T-helper 2 cell treated with Interferon-gamma antibody and Interleukin-4, amounts not matched to agents 5 μg/mL and 100 μg/mL, for 36 hours (primary cell): ENCODE measurements around the gene PHF14.
A peak's percentile ranks its signal among the peaks of the same experiment; 100 is the strongest.
"Not testable (repeated sequence)": the region's sequence is repeated elsewhere in the genome, so short reads cannot be mapped to it uniquely, and the experiment has no call there.

Experiments
- DNase-seq: peaks from one replicate; pipeline ENCODE4 v3.0.0; 2021; ENCODE audit warnings: low spot score
- H3K27ac Mint-ChIP-seq: one replicate; pipeline ENCODE4 v1.8.0; 2021; ENCODE audit warnings: mild to moderate bottlenecking, mixed read lengths
- H3K27me3 Mint-ChIP-seq: one replicate; pipeline ENCODE4 v1.8.0; 2021; ENCODE audit warnings: low read depth, mixed read lengths
- H3K36me3 Mint-ChIP-seq: one replicate; pipeline ENCODE4 v1.8.0; 2021; ENCODE audit warnings: low read depth, mixed read lengths
- H3K4me1 Mint-ChIP-seq: one replicate; pipeline ENCODE4 v1.8.0; 2021; ENCODE audit warnings: low read depth, mixed read lengths
- H3K4me3 Mint-ChIP-seq: one replicate; pipeline ENCODE4 v1.8.0; 2022; ENCODE audit warnings: mild to moderate bottlenecking, moderate library complexity, mixed read lengths
- H3K9me3 Mint-ChIP-seq: one replicate; pipeline ENCODE4 v1.8.0; 2021; ENCODE audit warnings: mixed read lengths

The PHF14 gene

GRCh38 chr7:10973061-10973941 lies at the start of gene PHF14:
PHF14 (plus strand) TSS chr7:10973872; CDS start chr7:10974324, 452 bp downstream.
- H3K9me3 Mint-ChIP-seq: peaks cover 4% of the 10 kb centered on the region
- peak within 1 kb of the TSS; percentile 93 for H3K27ac Mint-ChIP-seq
- H3K4me1 Mint-ChIP-seq: peaks cover 40% of the 10 kb centered on the region

GRCh38 chr7:10924370-10924769 lies 49.3 kb upstream of the PHF14 start:
- Mint-ChIP-seq H3K9me3 (no peaks in the 10 kb centered on the region), H3K4me1 (peaks cover 1% of the 10 kb centered on the region), H3K36me3 (no peaks in the 10 kb centered on the region), H3K27ac (no peak overlapping the region), H3K27me3 (peaks cover 3% of the 10 kb centered on the region), H3K4me3 (no peak overlapping the region)
- DNase-seq: no peak

More at GRCh38 chr7:10973061-10973941, at the start of gene PHF14:
- Mint-ChIP-seq H3K36me3 (peaks cover 25% of the 10 kb centered on the region), H3K27me3 (peaks cover 23% of the 10 kb centered on the region), H3K4me3 (peak within 1 kb of the TSS; percentile 98)
- DNase-seq: peak; percentile 97

GRCh38 chr7:10928203-10928602 lies 45.5 kb upstream of the PHF14 start:
- not testable (repeated sequence) for DNase-seq

GRCh38 chr7:10930551-10930950 lies 43.1 kb upstream of the PHF14 start:
- peaks cover 14% of the 10 kb centered on the region for H3K36me3 Mint-ChIP-seq
- no peaks in the 10 kb centered on the region for H3K27me3 Mint-ChIP-seq
- H3K27ac Mint-ChIP-seq: no peak overlapping the region

More at GRCh38 chr7:10928203-10928602, 45.5 kb upstream of the PHF14 start:
- H3K27me3 Mint-ChIP-seq, H3K4me1 Mint-ChIP-seq, H3K9me3 Mint-ChIP-seq, H3K4me3 Mint-ChIP-seq, H3K36me3 Mint-ChIP-seq, H3K27ac Mint-ChIP-seq: not testable (repeated sequence)

GRCh38 chr7:10931161-10931560 lies 42.5 kb upstream of the PHF14 start:
- Mint-ChIP-seq H3K9me3 (no peaks in the 10 kb centered on the region), H3K27me3 (no peaks in the 10 kb centered on the region), H3K36me3 (peaks cover 19% of the 10 kb centered on the region), H3K27ac (no peak overlapping the region), H3K4me1 (peaks cover 1% of the 10 kb centered on the region), H3K4me3 (no peak overlapping the region)
- DNase-seq: no peak

More at GRCh38 chr7:10930551-10930950, 43.1 kb upstream of the PHF14 start:
- Mint-ChIP-seq H3K9me3 (no peaks in the 10 kb centered on the region), H3K4me1 (no peaks in the 10 kb centered on the region), H3K4me3 (no peak overlapping the region)
- DNase-seq: no peak

GRCh38 chr7:10934292-10934691 lies 39.4 kb upstream of the PHF14 start:
- Mint-ChIP-seq H3K9me3 (no peaks in the 10 kb centered on the region), H3K27me3 (no peaks in the 10 kb centered on the region), H3K4me3 (no peak overlapping the region), H3K27ac (no peak overlapping the region), H3K4me1 (peaks cover 13% of the 10 kb centered on the region), H3K36me3 (peaks cover 29% of the 10 kb centered on the region)
- DNase-seq: no peak

- H3K36me3 Mint-ChIP-seq: peaks cover 19% of the 10 kb centered on the region
- H3K9me3 Mint-ChIP-seq: no peaks in the 10 kb centered on the region
- H3K4me3 Mint-ChIP-seq: no peak overlapping the region
- no peak for DNase-seq
- peaks cover 13% of the 10 kb centered on the region for H3K4me1 Mint-ChIP-seq
- H3K27me3 Mint-ChIP-seq: no peaks in the 10 kb centered on the region
- H3K27ac Mint-ChIP-seq: no peak overlapping the region
These were observed 34.3 kb upstream of the PHF14 start for GRCh38 chr7:10939237-10939910.

- H3K36me3 Mint-ChIP-seq: peaks cover 19% of the 10 kb centered on the region
- no peaks in the 10 kb centered on the region for H3K9me3 Mint-ChIP-seq
- peak; percentile 92 for DNase-seq
- peaks cover 13% of the 10 kb centered on the region for H3K4me1 Mint-ChIP-seq
- H3K27ac Mint-ChIP-seq: no peak overlapping the region
- no peaks in the 10 kb centered on the region for H3K27me3 Mint-ChIP-seq
- H3K4me3 Mint-ChIP-seq: no peak overlapping the region
These were observed 33.6 kb upstream of the PHF14 start for GRCh38 chr7:10939911-10940703.

GRCh38 chr7:10940704-10941355 lies 32.8 kb upstream of the PHF14 start:
- no peak overlapping the region for H3K27ac Mint-ChIP-seq
- H3K4me3 Mint-ChIP-seq: no peak overlapping the region
- DNase-seq: no peak
- H3K27me3 Mint-ChIP-seq: no peaks in the 10 kb centered on the region
- H3K36me3 Mint-ChIP-seq: peaks cover 14% of the 10 kb centered on the region
- peaks cover 13% of the 10 kb centered on the region for H3K4me1 Mint-ChIP-seq
- H3K9me3 Mint-ChIP-seq: no peaks in the 10 kb centered on the region

- peaks cover 3% of the 10 kb centered on the region for H3K27me3 Mint-ChIP-seq
- no peaks in the 10 kb centered on the region for H3K36me3 Mint-ChIP-seq
These were observed 23.2 kb upstream of the PHF14 start for GRCh38 chr7:10950494-10950893.

GRCh38 chr7:10950974-10951578 lies 22.6 kb upstream of the PHF14 start:
- not testable (repeated sequence) for H3K27me3 Mint-ChIP-seq, H3K36me3 Mint-ChIP-seq, H3K9me3 Mint-ChIP-seq, DNase-seq, H3K27ac Mint-ChIP-seq, H3K4me3 Mint-ChIP-seq, H3K4me1 Mint-ChIP-seq

More at GRCh38 chr7:10950494-10950893, 23.2 kb upstream of the PHF14 start:
- DNase-seq: no peak
- peaks cover 5% of the 10 kb centered on the region for H3K9me3 Mint-ChIP-seq
- peaks cover 2% of the 10 kb centered on the region for H3K4me1 Mint-ChIP-seq
- no peak overlapping the region for H3K4me3 Mint-ChIP-seq
- no peak overlapping the region for H3K27ac Mint-ChIP-seq

- no peak overlapping the region for H3K27ac Mint-ChIP-seq
- no peak for DNase-seq
- peaks cover 4% of the 10 kb centered on the region for H3K4me1 Mint-ChIP-seq
- H3K36me3 Mint-ChIP-seq: no peaks in the 10 kb centered on the region
- no peak overlapping the region for H3K4me3 Mint-ChIP-seq
- peaks cover 8% of the 10 kb centered on the region for H3K27me3 Mint-ChIP-seq
- peaks cover 5% of the 10 kb centered on the region for H3K9me3 Mint-ChIP-seq
These were observed 21.1 kb upstream of the PHF14 start for GRCh38 chr7:10952588-10952987.
